RPMI8226 (cell line): ENCODE measurements around the gene CDK6.

ENCODE experiments used
- DNase-seq: peaks from one replicate; pipeline ENCODE4 v3.0.0-alpha.2; 2015

The CDK6 gene

GRCh38 chr7:92788559-92789183, 47.7 kb downstream of the CDK6 start:
- DNase-seq = no peak

DNA sequence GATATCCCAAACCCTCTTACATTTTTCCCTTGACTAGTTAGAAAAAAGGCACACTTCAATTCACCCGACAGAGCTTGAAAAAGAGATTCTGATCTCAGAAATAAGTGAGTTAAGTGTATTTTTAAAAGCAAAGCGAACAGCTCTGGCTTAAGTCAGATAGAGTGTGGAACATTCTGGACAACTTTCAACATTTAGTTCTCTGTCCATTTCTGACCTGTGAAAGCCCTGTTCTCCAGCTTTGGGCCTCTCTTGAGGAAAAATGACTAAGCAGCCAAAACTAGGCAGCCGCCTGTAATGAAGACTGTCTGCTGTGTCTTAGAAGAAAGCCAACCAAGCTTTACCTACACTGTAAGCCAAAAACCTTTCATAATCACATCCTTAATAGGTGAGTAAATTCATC, 50.5 kb downstream of the CDK6 start:
- no peak for DNase-seq

- DNase-seq = no peak
These were observed 51.4 kb downstream of the CDK6 start for GRCh38 chr7:92784935-92785334.

- DNase-seq = no peak
These were observed 52.8 kb downstream of the CDK6 start for GRCh38 chr7:92783260-92784201.

- no peak for DNase-seq
These were observed 53.5 kb downstream of the CDK6 start for GRCh38 chr7:92782855-92783254.

- DNase-seq = no peak
These were observed 54.1 kb downstream of the CDK6 start for GRCh38 chr7:92782236-92782635.

- DNase-seq = no peak
These were observed 55.2 kb downstream of the CDK6 start for GRCh38 chr7:92781117-92781720.

- DNase-seq = peak; percentile 87
These were observed 57.4 kb downstream of the CDK6 start for GRCh38 chr7:92778972-92779371.

GRCh38 chr7:92777993-92778392, 58.4 kb downstream of the CDK6 start:
- DNase-seq = no peak

DNA sequence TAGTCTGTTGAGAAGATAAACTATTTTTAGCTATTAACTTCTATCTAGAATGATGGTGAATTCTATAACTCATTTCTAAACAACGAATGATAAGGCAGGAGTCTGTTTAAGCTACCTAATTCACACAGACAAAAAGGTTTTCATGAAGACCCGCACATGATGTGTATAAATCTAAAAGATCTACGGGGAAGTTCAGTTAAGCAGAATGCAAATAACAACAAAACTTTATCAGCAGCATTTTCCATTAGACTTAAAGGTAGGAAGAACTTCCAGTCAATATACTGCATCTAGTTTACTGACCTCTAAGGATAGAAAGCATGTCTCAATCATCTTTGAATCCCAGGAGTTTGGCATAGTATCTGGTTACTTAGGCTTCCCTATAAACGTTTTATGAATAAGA, 62.6 kb downstream of the CDK6 start:
- DNase-seq = no peak

DNA sequence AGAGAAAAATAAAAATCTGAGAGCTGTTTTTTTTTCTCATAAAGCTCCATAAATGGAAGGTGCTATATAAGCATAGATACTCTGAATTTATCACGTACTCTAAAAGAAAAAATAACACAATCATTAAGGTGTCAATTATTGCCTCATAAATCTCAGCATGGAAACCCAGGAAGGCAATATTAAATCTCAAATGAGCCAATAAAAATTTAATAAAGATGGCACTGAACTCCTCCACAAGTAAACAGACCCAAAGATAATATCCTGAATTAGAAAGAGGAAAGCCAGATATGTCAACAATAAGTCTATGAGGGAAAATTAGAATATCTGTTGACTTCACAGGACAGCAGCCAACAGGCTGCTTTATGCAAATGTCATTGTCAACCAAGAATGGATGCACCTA, 66.5 kb downstream of the CDK6 start:
- no peak for DNase-seq

- no peak for DNase-seq
These were observed 67.0 kb downstream of the CDK6 start for GRCh38 chr7:92769394-92769699.

DNA sequence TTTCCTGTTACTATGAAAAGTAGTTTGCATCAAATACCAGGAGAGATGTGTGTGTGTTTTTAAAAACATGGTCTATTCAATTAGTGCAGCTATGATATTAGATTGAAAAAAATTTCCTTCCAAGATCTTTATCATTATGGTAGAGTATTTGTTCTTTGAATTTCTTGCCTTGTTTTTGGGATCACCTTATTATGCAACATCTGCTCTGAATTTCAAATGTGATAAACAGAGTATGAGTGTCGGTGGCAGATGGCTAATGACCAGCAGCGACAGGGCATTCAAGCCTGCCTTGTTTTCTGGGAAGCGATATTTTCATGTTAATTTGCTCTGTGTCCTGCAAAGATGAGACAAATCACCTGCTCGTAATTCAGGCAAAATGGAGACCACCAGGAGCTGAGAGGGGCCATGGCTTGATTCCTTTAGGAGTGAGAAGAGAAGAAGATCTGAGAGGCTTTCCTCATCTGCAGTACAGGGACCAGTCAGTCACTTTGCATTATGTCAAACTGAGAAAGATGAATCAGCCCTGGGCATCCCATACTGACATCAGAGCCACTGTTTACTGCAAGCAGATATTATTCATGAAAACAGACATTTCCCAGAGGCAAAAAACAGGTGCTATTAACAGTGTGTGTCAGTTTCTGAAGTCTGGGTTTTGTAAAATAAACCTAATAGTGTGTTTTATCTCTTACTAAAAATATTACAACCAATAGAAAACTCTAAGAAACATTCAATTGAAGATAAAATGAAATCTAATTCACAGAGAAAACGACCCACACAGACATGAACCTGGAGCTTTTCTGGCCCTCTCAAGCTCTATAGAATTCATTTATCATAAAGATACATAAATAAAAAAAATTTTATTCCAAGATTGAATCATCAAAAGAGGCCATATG, 67.6 kb downstream of the CDK6 start:
- no peak for DNase-seq

GRCh38 chr7:92767437-92767836, 68.9 kb downstream of the CDK6 start:
- no peak for DNase-seq

DNA sequence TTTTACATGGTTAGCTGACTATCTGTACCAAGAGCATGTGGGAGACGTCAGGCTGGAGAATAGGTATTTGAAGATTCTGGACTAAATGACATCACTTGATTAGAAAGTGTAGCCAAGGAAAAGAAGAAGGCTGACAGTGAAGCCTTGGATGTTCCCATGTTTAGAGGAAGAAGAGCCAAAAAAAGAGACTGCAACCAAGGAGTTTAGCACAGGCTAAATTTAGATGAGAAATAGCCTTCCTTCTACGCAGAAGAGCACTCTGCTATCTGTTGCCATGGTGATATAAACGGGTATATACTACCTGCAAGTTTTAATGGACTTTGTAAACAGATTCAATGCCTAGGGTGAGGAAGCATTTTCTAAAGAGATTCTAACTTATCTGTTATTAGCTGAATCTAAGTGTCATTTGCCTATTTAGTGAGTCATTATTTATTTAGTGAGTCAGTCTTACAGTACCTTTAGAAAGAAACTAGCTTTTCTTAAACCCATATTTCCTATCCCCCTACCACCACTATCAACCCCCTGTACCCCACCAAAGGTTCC, 69.8 kb downstream of the CDK6 start:
- no peak for DNase-seq

- no peak for DNase-seq
These were observed 70.6 kb downstream of the CDK6 start for GRCh38 chr7:92765725-92766124.

GRCh38 chr7:92763636-92764423, 72.5 kb downstream of the CDK6 start:
- peak; percentile 32 for DNase-seq

- DNase-seq = no peak
These were observed 73.5 kb downstream of the CDK6 start for GRCh38 chr7:92762851-92763250.

DNA sequence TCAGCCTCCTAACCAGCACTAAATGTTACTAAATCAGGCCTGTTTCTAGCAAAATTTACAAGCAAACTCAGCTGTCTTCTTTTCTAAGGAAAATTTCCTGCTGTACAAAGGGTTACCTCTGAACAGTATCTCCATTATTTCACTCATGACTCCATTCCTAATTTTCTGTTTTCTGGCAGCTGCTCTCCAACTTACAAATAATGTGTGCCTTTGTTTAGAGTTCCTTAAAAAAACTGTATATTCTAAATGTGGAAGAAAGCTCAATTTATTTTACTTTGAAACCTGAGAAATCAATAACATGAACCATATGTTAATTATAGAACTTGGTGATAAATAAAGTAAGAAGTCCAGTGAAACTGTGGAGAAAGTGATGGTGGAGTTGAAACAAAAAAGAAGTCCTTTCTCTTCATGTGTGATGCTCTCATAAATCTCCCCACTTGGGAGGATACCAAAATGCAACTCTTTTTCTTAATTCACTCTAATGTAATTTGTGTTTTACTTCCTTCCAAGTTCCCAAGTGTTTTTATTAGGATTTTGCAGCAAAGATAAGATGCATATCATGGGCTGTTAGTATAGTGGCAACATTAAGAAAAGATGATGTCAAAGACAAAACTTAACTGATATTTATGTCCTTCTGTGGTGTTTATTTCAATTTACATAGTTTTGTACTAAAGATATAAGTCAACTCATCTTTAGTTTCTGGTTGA, 74.8 kb downstream of the CDK6 start:
- DNase-seq = no peak

GRCh38 chr7:92758796-92759431, 77.5 kb downstream of the CDK6 start:
- DNase-seq = no peak
